ENCODE results near the gene LANCL2. TPM values are rescaled to one million over a fixed set of nuclear protein-coding genes. Genes with fewer than 3 reads are reported as not detected.

The LANCL2 gene
- total RNA-seq, 3 donors from 2014 or later (not counting 1 experiment from before 2014, with no cell fraction given): 7.2 to 9.4 (median 8.3) TPM

GRCh38 chr7:55432939-55433784 lies 68.0 kb downstream of the LANCL2 start:
- H3K27me3 Mint-ChIP-seq (ENCODE audit: low read depth in 2 of 2): no peaks in the 10 kb centered on the region
- ATAC-seq (peak in 2 of 3 donors; percentile 40 to 54), DNase-seq (peak in 1 of 2 donors; percentile 62)
- WGBS (ENCODE audit: insufficient coverage): 75% methylated on average over 11 of the region's 13 CpGs
- Histone ChIP-seq H3K36me3 (ENCODE audit: control insufficient read depth, insufficient read depth, low read length) (no peaks in the 10 kb centered on the region), H3K4me3 (ENCODE audit: low read length) (no peak overlapping the region), H3K27ac (ENCODE audit: low read length) (no peak overlapping the region), H3K9me3 (ENCODE audit: control insufficient read depth, insufficient read depth, low read length) (no peaks in the 10 kb centered on the region), H3K4me1 (ENCODE audit: control insufficient read depth, insufficient read depth, low read length) (peaks cover 9% of the 10 kb centered on the region), H3K27me3 (ENCODE audit: control insufficient read depth, insufficient read depth, low read length) (no peaks in the 10 kb centered on the region)
- H3K4me1 Mint-ChIP-seq: peaks cover 12 to 13% of the 10 kb centered on the region in 2 donors
- no peak overlapping the region for H3K4me3 Mint-ChIP-seq
- H3K27ac Mint-ChIP-seq: peak overlapping the region in 1 of 2 donors; percentile 21
- H3K9me3 Mint-ChIP-seq: no peaks in the 10 kb centered on the region
- H3K36me3 Mint-ChIP-seq: no peaks in the 10 kb centered on the region
- peak; percentile 15 for TF ChIP-seq CTCF (IDR thresholded peaks at IDR 0.05)
- intact Hi-C loops (cut with micrococcal nuclease): loop anchor here (5.0 kb wide), 1 partner anchor 164 kb away; no protein-coding TSS in a partner anchor

GRCh38 chr7:55435466-55435865 lies 70.3 kb downstream of the LANCL2 start:
- intact Hi-C loops (cut with micrococcal nuclease): no loop called here
- Mint-ChIP-seq H3K4me1 (peaks cover 19 to 22% of the 10 kb centered on the region in 2 donors), H3K9me3 (no peaks in the 10 kb centered on the region), H3K27ac (no peak overlapping the region), H3K27me3 (ENCODE audit: low read depth in 2 of 2) (no peaks in the 10 kb centered on the region), H3K4me3 (no peak overlapping the region), H3K36me3 (no peaks in the 10 kb centered on the region)
- H3K4me1 ChIP-seq (ENCODE audit: control insufficient read depth, insufficient read depth, low read length): peaks cover 9% of the 10 kb centered on the region
- no peaks in the 10 kb centered on the region for H3K9me3 ChIP-seq (ENCODE audit: control insufficient read depth, insufficient read depth, low read length)
- H3K36me3 ChIP-seq (ENCODE audit: control insufficient read depth, insufficient read depth, low read length): no peaks in the 10 kb centered on the region
- H3K27me3 ChIP-seq (ENCODE audit: control insufficient read depth, insufficient read depth, low read length): no peaks in the 10 kb centered on the region
- no peak overlapping the region for H3K27ac ChIP-seq (ENCODE audit: low read length)
- ATAC-seq (no peak), DNase-seq (no peak)
- WGBS (ENCODE audit: insufficient coverage): 90% methylated on average over 10 of the region's 10 CpGs
- no peak overlapping the region for H3K4me3 ChIP-seq (ENCODE audit: low read length)
- TF ChIP-seq CTCF (IDR thresholded peaks at IDR 0.05): no peak

DNA sequence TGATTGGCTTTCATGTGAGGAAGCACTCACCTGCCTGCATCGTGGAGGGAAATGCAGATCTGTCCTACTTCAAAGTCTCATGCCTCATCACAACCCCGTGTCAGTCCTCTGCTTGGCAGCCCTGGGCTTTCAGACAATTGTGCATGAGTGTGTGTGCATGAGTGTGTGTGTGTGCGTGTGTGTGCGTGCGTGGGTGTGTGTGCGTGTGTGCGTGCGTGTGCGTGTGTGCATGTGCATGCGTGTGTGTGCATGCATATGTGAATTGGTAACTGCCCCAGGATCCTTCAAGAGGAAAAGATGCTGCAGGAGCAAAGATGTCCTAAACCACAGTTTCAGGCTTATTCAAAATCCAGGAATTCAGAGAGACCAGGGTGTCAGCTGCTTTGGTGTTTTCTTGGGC lies 71.3 kb downstream of the LANCL2 start:
- DNase-seq (no peak), ATAC-seq (no peak)
- no peak for TF ChIP-seq CTCF (IDR thresholded peaks at IDR 0.05)
- Histone ChIP-seq H3K9me3 (ENCODE audit: control insufficient read depth, insufficient read depth, low read length) (no peaks in the 10 kb centered on the region), H3K36me3 (ENCODE audit: control insufficient read depth, insufficient read depth, low read length) (no peaks in the 10 kb centered on the region), H3K4me3 (ENCODE audit: low read length) (no peak overlapping the region), H3K27ac (ENCODE audit: low read length) (no peak overlapping the region), H3K4me1 (ENCODE audit: control insufficient read depth, insufficient read depth, low read length) (peaks cover 9% of the 10 kb centered on the region), H3K27me3 (ENCODE audit: control insufficient read depth, insufficient read depth, low read length) (no peaks in the 10 kb centered on the region)
- Mint-ChIP-seq H3K36me3 (no peaks in the 10 kb centered on the region), H3K9me3 (no peaks in the 10 kb centered on the region), H3K4me1 (peaks cover 19 to 22% of the 10 kb centered on the region in 2 donors), H3K27ac (no peak overlapping the region), H3K4me3 (no peak overlapping the region), H3K27me3 (ENCODE audit: low read depth in 2 of 2) (no peaks in the 10 kb centered on the region)
- 82% methylated on average over 9 of the region's 10 CpGs for WGBS (ENCODE audit: insufficient coverage)
- intact Hi-C loops (cut with micrococcal nuclease): no loop called here

Measured in natural killer cell (primary cell).